Loucy (cell line): ENCODE measurements around the gene OSBPL9.

Experiments used
- H2AFZ ChIP-seq: fragments of 200-600 bp; sonication (generic); 2 replicates; pipeline ENCODE4 v1.6.0; 2016; ENCODE audit warnings: antibody characterized with exemption, mild to moderate bottlenecking, low read length, moderate library complexity
- H3F3A ChIP-seq: fragments of 200-600 bp; 2 replicates; pipeline ENCODE4 v1.6.0; 2016; ENCODE audit warnings: antibody characterized with exemption, low read depth, mild to moderate bottlenecking
- H3K27me3 ChIP-seq: fragments of 200-600 bp; sonication (generic); 2 replicates; pipeline ENCODE4 v1.6.1; 2014; ENCODE audit warnings: low read length, mild to moderate bottlenecking; ENCODE audit not compliant: insufficient read depth, poor library complexity, severe bottlenecking
- H3K36me3 ChIP-seq: fragments of 200-600 bp; sonication (generic); 2 replicates; pipeline ENCODE4 v1.6.1; 2016; ENCODE audit warnings: low read length; ENCODE audit not compliant: insufficient read depth
- H3K4me1 ChIP-seq: fragments of 200-600 bp; sonication (generic); 2 replicates; pipeline ENCODE4 v1.5.1; 2014; ENCODE audit warnings: low read length, mild to moderate bottlenecking; ENCODE audit not compliant: insufficient read depth, poor library complexity, severe bottlenecking
- H3K4me2 ChIP-seq: fragments of 200-600 bp; sonication (generic); 2 replicates; pipeline ENCODE4 v1.6.0; 2014; ENCODE audit warnings: antibody characterized with exemption, low read length, low read depth, mild to moderate bottlenecking; ENCODE audit not compliant: poor library complexity, severe bottlenecking
- H3K4me3 ChIP-seq: fragments of 200-600 bp; sonication (generic); 2 replicates; pipeline ENCODE4 v1.5.1; 2014; ENCODE audit warnings: low read length, mild to moderate bottlenecking, mixed read lengths; ENCODE audit not compliant: poor library complexity, severe bottlenecking
- H3K79me2 ChIP-seq: fragments of 200-600 bp; sonication (generic); 2 replicates; pipeline ENCODE4 v1.6.1; 2014; ENCODE audit warnings: low read length; ENCODE audit not compliant: insufficient read depth
- H3K9ac ChIP-seq: fragments of 200-600 bp; sonication (generic); 2 replicates; pipeline ENCODE4 v1.6.0; 2014; ENCODE audit warnings: mild to moderate bottlenecking, low read depth, low read length, moderate library complexity; ENCODE audit not compliant: poor library complexity, severe bottlenecking
- H3K9me2 ChIP-seq: fragments of 200-600 bp; sonication (generic); replicated peaks from 2 replicates; pipeline ENCODE4 v1.6.1; 2016; ENCODE audit warnings: low read depth, low read length, mixed read lengths
- H3K9me3 ChIP-seq: fragments of 200-600 bp; sonication (generic); 2 replicates; pipeline ENCODE4 v1.6.1; 2014; ENCODE audit warnings: mild to moderate bottlenecking, antibody characterized with exemption, low read length, low read depth; ENCODE audit not compliant: insufficient read depth
- H4K20me1 ChIP-seq: fragments of 200-600 bp; sonication (generic); 2 replicates; pipeline ENCODE4 v1.6.0; 2014; ENCODE audit warnings: antibody characterized with exemption, low read length, mild to moderate bottlenecking; ENCODE audit not compliant: insufficient read depth, poor library complexity, severe bottlenecking
- CTCF ChIP-seq: fragments of 200-600 bp; sonication (generic); conservative IDR thresholded peaks from 2 replicates; pipeline ENCODE4 v1.5.1; 2014; ENCODE audit warnings: mild to moderate bottlenecking, antibody characterized with exemption, low read length
- EZH2phosphoT487 ChIP-seq: fragments of 200-600 bp; IDR thresholded peaks from 2 replicates; pipeline ENCODE4 v1.6.1; 2018; ENCODE audit warnings: antibody characterized with exemption, mild to moderate bottlenecking, moderate library complexity, borderline replicate concordance

OSBPL9 gene

GRCh38 chr1:51733793-51734522 lies 117.1 kb downstream of the OSBPL9 start:
- Histone ChIP-seq H3K9me3 (no peaks in the 10 kb centered on the region), H3K79me2 (peaks cover 94% of the 10 kb centered on the region), H3K9ac (peak overlapping the region; percentile 33), H3K4me3 (peak overlapping the region; percentile 3), H2AFZ (no peak overlapping the region), H3K36me3 (no peaks in the 10 kb centered on the region), H3K27me3 (no peaks in the 10 kb centered on the region), H3K9me2 (no peaks in the 10 kb centered on the region), H3F3A (no peaks in the 10 kb centered on the region), H4K20me1 (peaks cover 59% of the 10 kb centered on the region), H3K4me1 (peaks cover 75% of the 10 kb centered on the region), H3K4me2 (peak overlapping the region; percentile 95)
- TF ChIP-seq EZH2phosphoT487 (no peak), CTCF (no peak)

- no peaks in the 10 kb centered on the region for H3F3A ChIP-seq
- H3K36me3 ChIP-seq, result no peaks in the 10 kb centered on the region
- TF ChIP-seq EZH2phosphoT487 (no peak), CTCF (no peak)
- H4K20me1 ChIP-seq, result peaks cover 62% of the 10 kb centered on the region
- peaks cover 73% of the 10 kb centered on the region for H3K4me1 ChIP-seq
- H3K79me2 ChIP-seq, result peaks cover 99% of the 10 kb centered on the region
- no peaks in the 10 kb centered on the region for H3K9me2 ChIP-seq
- no peaks in the 10 kb centered on the region for H3K9me3 ChIP-seq
- no peaks in the 10 kb centered on the region for H3K27me3 ChIP-seq
- H2AFZ ChIP-seq, result no peak overlapping the region
- H3K4me2 ChIP-seq, result peak overlapping the region; percentile 95
- peak overlapping the region; percentile 53 for H3K4me3 ChIP-seq
- H3K9ac ChIP-seq, result peak overlapping the region; percentile 33
These were observed 118.2 kb downstream of the OSBPL9 start for GRCh38 chr1:51734896-51735745.

- no peaks in the 10 kb centered on the region for H3K27me3 ChIP-seq
- peaks cover 96% of the 10 kb centered on the region for H3K79me2 ChIP-seq
- peak overlapping the region; percentile 95 for H3K4me2 ChIP-seq
- no peaks in the 10 kb centered on the region for H3K9me2 ChIP-seq
- peak overlapping the region; percentile 53 for H3K4me3 ChIP-seq
- no peaks in the 10 kb centered on the region for H3F3A ChIP-seq
- H3K4me1 ChIP-seq, result peaks cover 70% of the 10 kb centered on the region
- H4K20me1 ChIP-seq, result peaks cover 59% of the 10 kb centered on the region
- H3K9me3 ChIP-seq, result no peaks in the 10 kb centered on the region
- H3K9ac ChIP-seq, result peak overlapping the region; percentile 0
- H3K36me3 ChIP-seq, result no peaks in the 10 kb centered on the region
- no peak overlapping the region for H2AFZ ChIP-seq
- TF ChIP-seq EZH2phosphoT487 (no peak), CTCF (no peak)
These were observed 118.9 kb downstream of the OSBPL9 start for GRCh38 chr1:51735746-51736254.
